ENCODE measurements around the gene CERCAM.

Gene CERCAM

GRCh38 chr9:128454991-128455390 lies 34.3 kb downstream of the CERCAM start:
- DNase-seq (ENCODE audit: low read depth in 3 of 3, low spot score in 1 of 3) = no peak

- peak; percentile 95 to 98 (median 96) for DNase-seq (ENCODE audit: low read depth in 3 of 3, low spot score in 1 of 3)
Observed at GRCh38 chr9:128455849-128456612, 35.4 kb downstream of the CERCAM start, which contains the start of gene ODF2. Gene ODF2, plus strand, starts transcription at chr9:128456006. Its CDS starts 86 bp downstream, at chr9:128456092.

DNA sequence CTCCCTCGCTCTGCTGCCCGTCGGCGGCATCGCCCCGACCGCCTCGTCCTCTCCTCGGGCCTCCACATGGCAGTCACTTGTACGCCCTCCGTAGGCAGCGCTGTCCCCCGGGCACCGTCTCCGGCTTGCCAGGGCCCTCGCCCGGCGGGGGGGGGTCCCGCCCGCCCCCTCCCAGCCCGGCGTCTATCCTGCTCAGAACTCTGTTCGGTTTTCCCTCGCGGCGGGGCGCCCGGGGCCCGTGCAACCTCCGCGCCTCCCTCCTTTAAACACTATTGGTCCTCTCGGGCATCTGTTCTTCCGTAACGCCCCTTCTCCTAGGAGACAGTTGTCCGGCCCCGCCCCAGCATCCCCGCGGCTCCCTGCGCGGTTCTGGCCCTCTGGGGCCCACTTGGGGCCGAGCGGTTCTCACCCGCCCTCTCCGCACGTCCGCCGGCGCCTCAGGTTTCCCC lies 36.0 kb downstream of the CERCAM start:
- peak; percentile 18 to 48 (median 19) for DNase-seq (ENCODE audit: low read depth in 3 of 3, low spot score in 1 of 3)

GRCh38 chr9:128457207-128457606 lies 36.5 kb downstream of the CERCAM start:
- no peak for DNase-seq (ENCODE audit: low read depth in 3 of 3, low spot score in 1 of 3)

- no peak for DNase-seq (ENCODE audit: low read depth in 3 of 3, low spot score in 1 of 3)
Observed at GRCh38 chr9:128459011-128459410, 38.4 kb downstream of the CERCAM start.

DNA sequence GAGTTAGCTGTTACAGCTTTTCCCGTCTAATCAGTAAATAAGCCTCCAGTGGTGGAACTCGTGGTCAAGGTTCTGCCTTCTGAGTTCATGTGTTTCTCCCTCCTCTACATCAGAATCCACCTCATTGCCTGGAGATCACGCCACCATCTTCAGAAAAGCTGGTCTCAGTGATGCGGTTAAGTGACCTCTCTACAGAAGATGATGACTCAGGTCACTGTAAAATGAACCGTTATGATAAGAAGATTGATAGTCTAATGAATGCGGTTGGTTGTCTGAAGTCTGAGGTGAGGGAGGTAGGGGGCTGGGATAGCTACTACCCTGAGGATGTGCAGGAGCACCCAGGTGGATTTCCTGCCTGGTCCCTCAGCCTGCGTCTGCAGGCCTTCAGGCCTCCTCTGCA lies 48.4 kb downstream of the CERCAM start:
- DNase-seq (ENCODE audit: low read depth in 3 of 3, low spot score in 1 of 3) = no peak

DNA sequence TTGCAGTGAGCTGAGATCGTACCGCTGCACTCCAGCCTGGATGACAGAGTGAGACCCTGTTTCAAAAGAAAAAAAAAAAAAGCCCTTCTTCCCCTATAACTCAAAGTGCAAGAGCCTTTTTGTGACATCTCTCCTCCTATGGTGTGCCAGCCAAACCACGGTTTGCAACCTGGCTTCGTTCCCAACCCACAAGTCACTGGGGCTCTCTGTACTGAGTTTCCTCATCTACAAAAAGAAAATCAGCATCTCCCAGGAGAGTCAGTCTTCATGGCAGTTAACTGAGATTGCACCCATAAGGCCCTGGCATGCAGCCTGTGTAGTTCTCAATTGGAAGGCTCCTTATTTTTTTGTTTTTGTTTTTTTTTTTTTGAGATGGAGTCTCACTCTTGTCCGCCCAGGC lies 49.9 kb downstream of the CERCAM start:
- no peak for DNase-seq (ENCODE audit: low read depth in 3 of 3, low spot score in 1 of 3)

- no peak for DNase-seq (ENCODE audit: low read depth in 3 of 3, low spot score in 1 of 3)
Observed at GRCh38 chr9:128473104-128473503, 52.4 kb downstream of the CERCAM start.

GRCh38 chr9:128475867-128476266 lies 55.2 kb downstream of the CERCAM start:
- DNase-seq (ENCODE audit: low read depth in 3 of 3, low spot score in 1 of 3) = no peak

GRCh38 chr9:128479262-128479661 lies 58.6 kb downstream of the CERCAM start:
- DNase-seq (ENCODE audit: low read depth in 3 of 3, low spot score in 1 of 3) = no peak

DNA sequence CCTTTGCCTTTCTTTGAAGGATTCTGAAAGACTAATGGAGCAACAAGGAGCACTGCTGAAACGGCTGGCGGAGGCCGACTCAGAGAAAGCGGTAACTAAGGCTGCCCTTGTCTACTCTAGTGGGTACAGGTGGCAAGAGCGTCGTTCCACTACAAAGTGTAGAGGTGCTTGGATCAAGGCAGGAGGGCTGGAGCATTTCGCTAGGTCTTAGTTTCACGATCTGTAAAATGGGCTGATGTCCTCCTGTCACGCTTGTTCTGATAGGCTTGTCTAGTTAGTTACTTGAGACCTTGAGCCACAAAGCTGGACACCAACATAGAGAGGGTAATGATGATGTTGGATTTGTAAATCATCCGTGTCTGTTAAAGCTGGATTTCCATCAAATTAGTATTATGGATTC lies 60.9 kb downstream of the CERCAM start:
- DNase-seq (ENCODE audit: low read depth in 3 of 3, low spot score in 1 of 3) = no peak

- no peak for DNase-seq (ENCODE audit: low read depth in 3 of 3, low spot score in 1 of 3)
Observed at GRCh38 chr9:128482186-128482585, 61.5 kb downstream of the CERCAM start.

GRCh38 chr9:128484686-128485413 lies 64.2 kb downstream of the CERCAM start:
- DNase-seq (ENCODE audit: low read depth in 3 of 3, low spot score in 1 of 3) = no peak

DNA sequence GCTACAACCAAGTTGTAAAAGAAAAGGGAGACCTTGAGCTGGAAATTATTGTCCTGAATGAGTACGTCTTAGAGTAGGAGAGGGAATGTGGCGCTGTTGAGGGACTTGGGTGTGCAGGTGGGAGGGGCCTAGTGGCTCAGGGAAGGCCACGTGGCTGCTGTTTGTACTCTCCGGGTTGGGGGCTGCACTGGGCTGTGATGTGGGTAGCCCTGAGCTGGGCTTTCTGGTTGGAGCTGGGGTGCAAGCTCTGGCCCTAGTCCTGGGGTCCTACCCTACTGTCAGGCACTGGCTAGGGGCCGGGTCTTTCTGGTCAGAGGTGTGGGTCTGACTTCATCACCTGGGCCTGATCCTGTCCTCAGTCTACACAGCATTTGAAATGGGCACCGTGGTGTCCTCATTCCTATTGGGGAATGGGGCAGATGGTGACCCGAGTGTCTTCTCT lies 64.8 kb downstream of the CERCAM start:
- DNase-seq (ENCODE audit: low read depth in 3 of 3, low spot score in 1 of 3) = no peak

- DNase-seq (ENCODE audit: low read depth in 3 of 3, low spot score in 1 of 3) = no peak
Observed at GRCh38 chr9:128486201-128486600, 65.5 kb downstream of the CERCAM start.

Data from stimulated activated CD4-positive, alpha-beta T cell treated with anti-CD3 and anti-CD28 coated beads, TNF-alpha, amount 100 ng/mL, for 1 hour (primary cell).